Transverse colon (tissue), 3 donors: ENCODE measurements around the gene DHTKD1.

Source experiments
- POLR2A ChIP-seq: fragments of 450-650 bp; IDR thresholded peaks from one replicate; pipeline ENCODE4 v1.6.1; 2016; ENCODE audit warnings: antibody characterized with exemption, mild to moderate bottlenecking, moderate library complexity
- TF ChIP-seq, protein P1 (sequence below), 5 experiments: fragments of 200-600 bp in 3 of 5; fragments of 450-650 bp in 2 of 5; sonication (generic) in 3 of 5; IDR thresholded peaks; 1 replicate in 2 of 5; 2 replicates in 3 of 5; pipeline ENCODE4 v1.5.1; 2016 to 2017; ENCODE audit warnings: antibody characterized with exemption in 5 of 5, inconsistent platforms in 3 of 5, mild to moderate bottlenecking in 2 of 5, moderate library complexity in 1 of 5

DNA sequence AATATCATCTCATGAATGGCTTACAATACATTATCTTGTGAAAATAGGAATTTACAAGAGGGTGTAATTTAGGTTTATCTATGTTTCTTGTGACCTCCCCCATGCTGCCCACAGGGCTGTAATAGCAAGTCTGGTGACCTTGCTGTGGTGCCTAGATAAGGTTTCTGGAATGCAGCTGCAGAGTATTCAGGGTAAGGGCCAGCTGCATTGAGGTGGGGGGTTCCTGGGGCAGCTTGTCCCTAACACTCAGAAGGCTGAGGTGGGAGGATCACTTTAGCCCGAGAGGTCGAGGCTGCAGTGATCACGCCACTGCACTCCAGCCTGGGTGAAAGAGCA is 5.3 kb upstream of the DHTKD1 start:
- TF ChIP-seq, protein P1, sequence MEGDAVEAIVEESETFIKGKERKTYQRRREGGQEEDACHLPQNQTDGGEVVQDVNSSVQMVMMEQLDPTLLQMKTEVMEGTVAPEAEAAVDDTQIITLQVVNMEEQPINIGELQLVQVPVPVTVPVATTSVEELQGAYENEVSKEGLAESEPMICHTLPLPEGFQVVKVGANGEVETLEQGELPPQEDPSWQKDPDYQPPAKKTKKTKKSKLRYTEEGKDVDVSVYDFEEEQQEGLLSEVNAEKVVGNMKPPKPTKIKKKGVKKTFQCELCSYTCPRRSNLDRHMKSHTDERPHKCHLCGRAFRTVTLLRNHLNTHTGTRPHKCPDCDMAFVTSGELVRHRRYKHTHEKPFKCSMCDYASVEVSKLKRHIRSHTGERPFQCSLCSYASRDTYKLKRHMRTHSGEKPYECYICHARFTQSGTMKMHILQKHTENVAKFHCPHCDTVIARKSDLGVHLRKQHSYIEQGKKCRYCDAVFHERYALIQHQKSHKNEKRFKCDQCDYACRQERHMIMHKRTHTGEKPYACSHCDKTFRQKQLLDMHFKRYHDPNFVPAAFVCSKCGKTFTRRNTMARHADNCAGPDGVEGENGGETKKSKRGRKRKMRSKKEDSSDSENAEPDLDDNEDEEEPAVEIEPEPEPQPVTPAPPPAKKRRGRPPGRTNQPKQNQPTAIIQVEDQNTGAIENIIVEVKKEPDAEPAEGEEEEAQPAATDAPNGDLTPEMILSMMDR (IDR thresholded peaks at IDR 0.05) = no peak
- TF ChIP-seq POLR2A = no peak
